Mesothelial cell of epicardium (in vitro differentiated cells): Measurements from ENCODE around the gene GRAMD1B. TPM values are rescaled to one million over a fixed set of nuclear protein-coding genes. Genes with fewer than 3 reads are reported as not detected.

Experiments
- DNase-seq, 2 experiments: peaks; one replicate each; pipeline ENCODE4 v3.0.0; 2021; ENCODE audit warnings: low spot score in 2 of 2; ENCODE audit not compliant: unreplicated experiment in 2 of 2
- H3K27ac Mint-ChIP-seq: 2 replicates; pipeline ENCODE4 v1.8.0; 2021; ENCODE audit warnings: mixed read lengths
- H3K27me3 Mint-ChIP-seq: 2 replicates; pipeline ENCODE4 v1.8.0; 2021; ENCODE audit warnings: low read depth, mixed read lengths
- H3K36me3 Mint-ChIP-seq: 2 replicates; pipeline ENCODE4 v1.8.0; 2021; ENCODE audit warnings: mixed read lengths
- H3K4me1 Mint-ChIP-seq: 2 replicates; pipeline ENCODE4 v1.8.0; 2021; ENCODE audit warnings: mixed read lengths
- H3K4me3 Mint-ChIP-seq: 2 replicates; pipeline ENCODE4 v1.8.0; 2021; ENCODE audit warnings: mild to moderate bottlenecking, moderate library complexity, mixed read lengths
- H3K9me3 Mint-ChIP-seq: 2 replicates; pipeline ENCODE4 v1.8.0; 2021; ENCODE audit warnings: mixed read lengths
- CTCF ChIP-seq: fragments of 200-600 bp; sonication (generic); IDR thresholded peaks from one replicate; pipeline ENCODE4 v1.5.0; 2021; ENCODE audit warnings: antibody characterized with exemption; ENCODE audit not compliant: unreplicated experiment
- total RNA-seq: library from RNA; stranded (reverse); gene quantifications from 3 replicates; pipeline ENCODE4 v1.2.1, GENCODE V29; 2021

Gene GRAMD1B
- total RNA-seq, 1 donor from 2014 or later = 8.4 TPM

- H3K36me3 Mint-ChIP-seq = no peaks in the 10 kb centered on the region
- H3K4me1 Mint-ChIP-seq = peaks cover 8% of the 10 kb centered on the region
- TF ChIP-seq CTCF = no peak
- H3K27me3 Mint-ChIP-seq = no peaks in the 10 kb centered on the region
- H3K9me3 Mint-ChIP-seq = no peaks in the 10 kb centered on the region
- H3K27ac Mint-ChIP-seq = peak overlapping the region; percentile 19
- DNase-seq = no peak
- H3K4me3 Mint-ChIP-seq = no peak overlapping the region
These were observed 64.4 kb downstream of the GRAMD1B start for GRCh38 chr11:123494195-123495050.

GRCh38 chr11:123504401-123504800 lies 74.3 kb downstream of the GRAMD1B start:
- Mint-ChIP-seq H3K27me3 (no peaks in the 10 kb centered on the region), H3K4me1 (peaks cover 5% of the 10 kb centered on the region), H3K4me3 (no peak overlapping the region), H3K9me3 (no peaks in the 10 kb centered on the region), H3K36me3 (no peaks in the 10 kb centered on the region), H3K27ac (no peak overlapping the region)
- DNase-seq = no peak
- TF ChIP-seq CTCF = no peak

- Mint-ChIP-seq H3K36me3 (no peaks in the 10 kb centered on the region), H3K4me1 (peaks cover 18% of the 10 kb centered on the region), H3K9me3 (no peaks in the 10 kb centered on the region), H3K27me3 (no peaks in the 10 kb centered on the region), H3K4me3 (no peak overlapping the region), H3K27ac (no peak overlapping the region)
- DNase-seq = no peak
- no peak for TF ChIP-seq CTCF
These were observed 75.7 kb downstream of the GRAMD1B start for GRCh38 chr11:123505546-123506299.

GRCh38 chr11:123507043-123507442 lies 77.0 kb downstream of the GRAMD1B start:
- no peaks in the 10 kb centered on the region for H3K36me3 Mint-ChIP-seq
- no peak for TF ChIP-seq CTCF
- peaks cover 26% of the 10 kb centered on the region for H3K4me1 Mint-ChIP-seq
- H3K27ac Mint-ChIP-seq = no peak overlapping the region
- H3K4me3 Mint-ChIP-seq = no peak overlapping the region
- no peak for DNase-seq
- H3K27me3 Mint-ChIP-seq = no peaks in the 10 kb centered on the region
- no peaks in the 10 kb centered on the region for H3K9me3 Mint-ChIP-seq

GRCh38 chr11:123509737-123510578 lies 79.9 kb downstream of the GRAMD1B start:
- Mint-ChIP-seq H3K36me3 (no peaks in the 10 kb centered on the region), H3K4me1 (peaks cover 26% of the 10 kb centered on the region), H3K27me3 (peaks cover 2% of the 10 kb centered on the region), H3K27ac (peak overlapping the region; percentile 83), H3K9me3 (no peaks in the 10 kb centered on the region), H3K4me3 (peak overlapping the region; percentile 36)
- peak; percentile 51 to 74 for DNase-seq
- TF ChIP-seq CTCF = no peak
